Muscle layer of colon (tissue), 2 donors: ENCODE data around the gene CTNNBL1.

ENCODE experiments used
- H3K27ac ChIP-seq: one replicate; pipeline ENCODE4 v1.7.0; 2013; ENCODE audit warnings: low read depth, mild to moderate bottlenecking, low read length, moderate library complexity
- H3K27me3 ChIP-seq, 2 donors: one replicate each; pipeline ENCODE4 v1.7.0; 2013; ENCODE audit warnings: low read length in 2 of 2, mild to moderate bottlenecking in 2 of 2; ENCODE audit not compliant: insufficient read depth in 2 of 2, control insufficient read depth in 1 of 2
- H3K36me3 ChIP-seq: one replicate; pipeline ENCODE4 v1.7.0; 2013; ENCODE audit warnings: mild to moderate bottlenecking, low read length; ENCODE audit not compliant: insufficient read depth
- H3K4me1 ChIP-seq: one replicate; pipeline ENCODE4 v1.7.0; 2013; ENCODE audit warnings: mild to moderate bottlenecking, low read length; ENCODE audit not compliant: insufficient read depth
- H3K4me3 ChIP-seq, 2 donors: one replicate each; pipeline ENCODE4 v1.7.0; 2013; ENCODE audit warnings: low read length in 2 of 2, low read depth in 1 of 2, mild to moderate bottlenecking in 1 of 2, moderate library complexity in 1 of 2
- H3K9ac ChIP-seq: one replicate; pipeline ENCODE4 v1.7.0; 2013; ENCODE audit warnings: low read length
- H3K9me3 ChIP-seq: one replicate; pipeline ENCODE4 v1.7.0; 2013; ENCODE audit warnings: mild to moderate bottlenecking, low read length
- donor health status: abdominal sarcoma.
- donor health status: Adenocarcinoma of cecum.

CTNNBL1 gene

DNA sequence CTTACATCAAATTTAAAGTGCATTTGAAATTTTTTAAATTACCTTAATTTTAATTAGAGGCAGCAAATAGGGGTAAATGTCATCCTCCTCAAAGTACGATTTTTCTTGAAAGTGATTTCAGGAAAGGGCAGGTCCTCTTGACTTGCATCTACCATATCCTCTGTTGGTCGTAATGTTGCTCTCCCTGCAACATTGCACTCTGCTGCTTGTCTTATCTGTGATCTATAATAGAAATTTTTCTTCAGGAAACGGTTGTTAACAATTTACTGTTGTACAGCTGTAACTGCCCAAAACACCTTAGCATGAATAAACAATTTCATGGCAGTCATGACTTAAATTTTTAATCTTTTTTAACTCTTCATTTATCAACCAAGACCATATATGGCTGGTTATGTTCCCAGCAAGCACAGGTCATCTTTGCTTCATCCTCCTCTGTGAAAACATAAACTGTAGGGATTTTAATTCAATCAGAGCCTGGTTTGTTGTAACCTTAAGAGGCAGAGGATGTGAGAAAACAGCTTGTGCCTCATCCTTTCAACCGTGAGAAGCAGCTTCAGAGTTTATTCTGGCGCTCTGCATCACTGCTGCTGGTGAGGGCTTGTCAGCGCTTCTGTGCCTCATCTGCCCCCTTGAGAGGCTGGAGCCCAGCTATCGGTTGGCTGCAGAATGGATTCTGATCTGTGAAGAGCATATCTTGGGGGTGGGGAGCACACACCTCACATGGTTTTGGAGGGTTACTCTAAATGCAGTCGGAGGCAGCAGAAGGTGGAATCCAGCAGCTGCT lies 56.0 kb downstream of the CTNNBL1 start:
- H3K27ac ChIP-seq: no peak overlapping the region

DNA sequence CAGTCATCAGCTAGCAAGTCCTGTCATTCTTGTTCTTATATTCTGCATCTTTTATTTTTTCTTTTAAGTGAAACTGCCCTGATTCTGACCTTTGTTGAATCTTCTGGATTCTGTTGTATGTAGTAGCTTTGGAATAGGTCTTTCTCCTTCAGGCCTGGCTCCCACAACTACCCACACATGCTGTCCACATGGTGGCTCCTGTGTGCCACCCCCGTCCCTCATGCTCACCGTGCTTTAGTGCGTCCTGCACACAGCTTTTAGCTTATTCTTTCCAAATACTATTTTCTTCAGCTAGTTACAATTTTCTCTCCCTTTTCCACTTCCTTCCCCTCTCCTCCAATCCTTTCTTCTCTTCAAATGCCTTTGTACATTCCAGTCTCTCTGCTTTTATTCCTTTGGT lies 61.8 kb downstream of the CTNNBL1 start:
- Histone ChIP-seq H3K9ac (no peak overlapping the region), H3K4me1 (peaks cover 4% of the 10 kb centered on the region), H3K4me3 (no peak overlapping the region), H3K27me3 (no peaks in the 10 kb centered on the region), H3K27ac (no peak overlapping the region), H3K9me3 (no peaks in the 10 kb centered on the region), H3K36me3 (peaks cover 31% of the 10 kb centered on the region)

More for the DNA sequence above, 56.0 kb downstream of the CTNNBL1 start:
- no peaks in the 10 kb centered on the region for H3K27me3 ChIP-seq
- H3K4me1 ChIP-seq: no peaks in the 10 kb centered on the region
- no peak overlapping the region for H3K9ac ChIP-seq
- peaks cover 32% of the 10 kb centered on the region for H3K36me3 ChIP-seq
- no peaks in the 10 kb centered on the region for H3K9me3 ChIP-seq
- no peak overlapping the region for H3K4me3 ChIP-seq

DNA sequence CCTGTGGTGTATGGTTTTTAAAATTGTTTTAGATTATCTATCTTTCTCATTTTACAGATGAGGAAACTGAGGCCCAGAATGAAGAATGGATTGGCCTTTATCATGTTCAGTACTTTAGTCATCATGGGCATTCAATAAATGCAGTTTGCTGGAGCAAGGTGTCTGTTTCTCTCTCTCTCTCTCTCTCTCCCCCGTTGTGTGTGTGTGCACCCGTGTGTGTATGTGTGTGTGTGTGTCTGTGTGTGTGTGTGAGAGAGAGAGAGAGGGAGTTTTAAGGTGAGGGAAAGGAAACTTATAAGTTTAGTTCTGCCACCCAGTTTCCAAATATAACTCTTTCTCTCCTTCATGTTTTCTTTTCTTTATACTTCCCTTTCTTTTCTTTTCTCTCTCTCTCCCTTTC lies 62.4 kb downstream of the CTNNBL1 start:
- Histone ChIP-seq H3K27ac (no peak overlapping the region), H3K9ac (no peak overlapping the region), H3K4me1 (peaks cover 4% of the 10 kb centered on the region), H3K9me3 (no peaks in the 10 kb centered on the region), H3K27me3 (no peaks in the 10 kb centered on the region), H3K4me3 (no peak overlapping the region), H3K36me3 (peaks cover 30% of the 10 kb centered on the region)

DNA sequence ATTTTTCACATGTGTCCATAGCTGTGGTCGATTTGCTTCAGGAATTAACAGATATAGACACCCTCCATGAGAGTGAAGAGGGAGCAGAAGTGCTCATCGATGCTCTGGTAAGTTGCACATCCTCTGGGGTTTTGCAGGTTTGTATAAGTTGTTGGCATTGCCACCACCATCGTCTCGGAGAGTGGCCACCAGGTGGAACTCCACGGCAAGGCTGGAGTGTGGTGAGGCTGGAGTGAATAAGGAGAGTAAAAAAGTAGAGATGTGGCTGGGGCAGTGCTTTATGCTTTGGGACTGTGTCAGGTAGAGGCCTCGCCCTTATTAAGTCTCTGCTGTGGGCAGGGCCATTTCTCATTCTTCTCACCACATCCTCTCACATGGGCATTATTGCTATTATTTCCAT lies 63.7 kb downstream of the CTNNBL1 start:
- H3K9ac ChIP-seq: no peak overlapping the region

DNA sequence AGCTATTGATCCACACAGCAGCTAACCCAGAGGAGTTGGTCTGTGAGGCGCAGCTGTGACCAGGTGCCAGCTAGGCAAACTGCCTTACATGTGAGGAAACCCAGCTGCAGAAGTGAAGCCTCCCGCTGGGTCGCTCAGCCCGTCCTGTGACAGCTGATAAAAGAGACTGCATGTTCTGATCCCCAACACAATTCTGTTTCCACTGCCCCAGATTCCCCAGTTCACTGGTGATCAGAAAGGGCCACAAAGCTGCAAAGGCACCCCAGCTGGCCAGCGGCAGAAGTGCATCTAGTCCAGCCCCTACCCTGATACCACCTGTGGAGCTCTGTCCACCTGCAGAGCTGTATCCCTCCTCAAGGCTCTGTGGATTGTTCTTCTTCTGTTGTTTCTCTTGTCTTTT lies 64.5 kb downstream of the CTNNBL1 start:
- H3K36me3 ChIP-seq: peaks cover 21% of the 10 kb centered on the region
- H3K4me3 ChIP-seq: no peak overlapping the region
- no peaks in the 10 kb centered on the region for H3K9me3 ChIP-seq
- no peak overlapping the region for H3K27ac ChIP-seq
- no peak overlapping the region for H3K9ac ChIP-seq
- H3K27me3 ChIP-seq: no peaks in the 10 kb centered on the region
- peaks cover 4% of the 10 kb centered on the region for H3K4me1 ChIP-seq

More for the DNA sequence above, 63.7 kb downstream of the CTNNBL1 start:
- no peak overlapping the region for H3K4me3 ChIP-seq
- peaks cover 4% of the 10 kb centered on the region for H3K4me1 ChIP-seq
- H3K27me3 ChIP-seq: no peaks in the 10 kb centered on the region
- H3K27ac ChIP-seq: no peak overlapping the region
- H3K36me3 ChIP-seq: peaks cover 21% of the 10 kb centered on the region
- H3K9me3 ChIP-seq: no peaks in the 10 kb centered on the region

DNA sequence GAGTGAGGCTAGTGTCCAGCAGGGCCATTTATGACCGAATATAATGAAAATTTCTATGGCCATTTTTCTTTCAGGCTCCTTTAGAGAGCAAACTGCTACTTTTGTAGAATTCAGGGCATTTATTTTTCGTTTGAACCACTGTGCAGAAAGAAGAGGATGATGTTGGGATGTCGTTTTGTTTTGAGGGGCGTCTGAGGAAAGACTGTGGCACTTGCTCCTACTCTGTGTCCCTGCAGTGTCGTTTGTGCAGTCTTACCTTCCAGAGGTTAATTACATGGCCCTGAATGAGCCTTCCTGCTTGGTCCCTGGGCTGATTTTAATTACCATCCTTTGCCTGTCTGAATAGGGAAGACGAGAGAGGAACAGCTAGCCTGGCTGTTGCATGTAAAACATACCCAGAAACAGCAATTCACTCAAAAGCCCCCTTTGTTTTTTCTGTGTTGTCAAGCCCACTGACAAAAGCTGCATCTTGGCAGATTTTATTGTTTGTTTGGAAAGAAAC lies 65.3 kb downstream of the CTNNBL1 start:
- Histone ChIP-seq H3K27ac (no peak overlapping the region), H3K9me3 (no peaks in the 10 kb centered on the region), H3K27me3 (no peaks in the 10 kb centered on the region), H3K36me3 (peaks cover 21% of the 10 kb centered on the region), H3K4me3 (no peak overlapping the region), H3K9ac (no peak overlapping the region), H3K4me1 (peaks cover 4% of the 10 kb centered on the region)

DNA sequence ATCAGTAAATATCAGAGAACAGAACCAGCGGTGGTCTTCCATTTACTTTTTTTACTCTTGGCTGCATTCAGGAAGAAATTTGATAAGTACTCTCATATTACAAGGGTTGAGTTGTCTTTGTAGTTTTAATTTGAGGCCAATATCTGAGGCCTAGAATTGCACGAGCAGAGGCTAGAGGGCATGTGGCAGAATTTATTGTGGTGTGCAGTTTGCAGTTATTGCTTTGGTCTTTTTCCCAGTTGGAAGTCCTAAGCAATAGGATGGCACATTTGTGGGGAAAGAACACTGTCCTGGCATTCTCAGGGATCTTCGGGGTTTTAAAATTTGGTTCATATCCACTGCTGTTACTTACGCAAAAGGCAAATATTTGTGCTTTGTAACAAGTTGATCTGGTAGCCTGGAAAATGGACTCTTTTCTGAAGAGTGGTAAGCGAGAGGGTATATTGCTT lies 66.0 kb downstream of the CTNNBL1 start:
- no peak overlapping the region for H3K27ac ChIP-seq
- H3K9me3 ChIP-seq: no peaks in the 10 kb centered on the region
- peaks cover 4% of the 10 kb centered on the region for H3K4me1 ChIP-seq

DNA sequence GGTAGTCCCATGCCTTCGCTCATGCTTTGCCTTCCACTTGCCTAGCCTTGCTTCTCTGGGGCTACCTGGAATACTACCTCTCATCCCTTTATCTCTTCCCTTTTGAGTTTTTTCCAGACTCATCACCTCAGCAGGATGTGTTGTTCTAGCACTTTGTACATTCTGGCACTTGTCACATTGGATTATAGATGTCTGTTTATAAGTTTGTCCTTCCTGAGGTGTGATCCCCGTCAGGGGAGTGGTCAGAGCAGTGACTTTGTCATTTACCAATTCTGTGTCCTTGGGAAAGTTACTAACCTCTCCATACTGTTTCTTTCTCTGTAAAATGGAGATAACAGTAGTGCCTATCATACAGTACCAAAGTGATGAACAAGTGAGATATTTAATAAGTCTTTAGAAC lies 66.5 kb downstream of the CTNNBL1 start:
- Histone ChIP-seq H3K9ac (no peak overlapping the region), H3K27ac (no peak overlapping the region), H3K4me3 (no peak overlapping the region), H3K36me3 (peaks cover 21% of the 10 kb centered on the region), H3K4me1 (peaks cover 4% of the 10 kb centered on the region), H3K27me3 (no peaks in the 10 kb centered on the region), H3K9me3 (no peaks in the 10 kb centered on the region)

More for the DNA sequence above, 66.0 kb downstream of the CTNNBL1 start:
- peaks cover 21% of the 10 kb centered on the region for H3K36me3 ChIP-seq
- H3K9ac ChIP-seq: no peak overlapping the region
- H3K27me3 ChIP-seq: no peaks in the 10 kb centered on the region
- no peak overlapping the region for H3K4me3 ChIP-seq

DNA sequence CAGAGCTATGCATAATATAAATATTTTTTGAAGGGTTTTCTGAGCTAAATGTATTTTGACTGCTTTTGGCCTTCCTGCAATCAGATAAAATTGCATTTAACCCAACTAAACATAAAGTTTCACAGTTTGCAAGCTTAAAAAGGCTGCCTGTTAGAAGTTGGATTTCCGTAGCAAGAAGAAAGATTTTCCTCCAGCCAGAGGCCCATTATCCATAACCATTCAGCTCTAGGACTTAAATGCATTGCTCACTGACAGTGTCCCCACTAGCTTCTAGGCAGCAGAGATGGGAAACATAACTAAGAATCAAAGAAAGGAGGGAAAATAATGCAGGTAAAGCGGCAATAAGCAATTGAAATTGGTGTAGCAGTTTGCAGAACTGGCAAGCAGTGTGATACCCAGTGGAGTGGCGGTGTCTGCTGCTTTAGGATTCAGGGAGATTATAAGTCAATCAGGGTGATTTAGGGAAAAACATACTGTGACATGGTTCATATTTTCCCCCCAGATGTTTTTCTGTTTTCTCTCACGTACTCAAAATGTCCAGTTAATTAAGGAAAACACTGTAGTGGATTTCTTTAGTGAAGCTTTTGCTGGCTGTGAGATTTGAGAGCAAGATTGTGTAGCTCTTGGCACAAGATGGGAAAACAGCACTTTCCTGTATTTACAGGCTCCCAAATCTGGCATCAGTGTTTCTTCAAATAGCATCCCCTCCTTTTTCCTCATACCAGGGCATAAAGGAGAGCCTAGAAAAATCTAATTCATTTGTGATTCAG lies 69.1 kb downstream of the CTNNBL1 start:
- Histone ChIP-seq H3K9me3 (no peaks in the 10 kb centered on the region), H3K27ac (no peak overlapping the region), H3K36me3 (peaks cover 18% of the 10 kb centered on the region), H3K27me3 (no peaks in the 10 kb centered on the region), H3K9ac (no peak overlapping the region), H3K4me1 (no peaks in the 10 kb centered on the region), H3K4me3 (no peak overlapping the region)

DNA sequence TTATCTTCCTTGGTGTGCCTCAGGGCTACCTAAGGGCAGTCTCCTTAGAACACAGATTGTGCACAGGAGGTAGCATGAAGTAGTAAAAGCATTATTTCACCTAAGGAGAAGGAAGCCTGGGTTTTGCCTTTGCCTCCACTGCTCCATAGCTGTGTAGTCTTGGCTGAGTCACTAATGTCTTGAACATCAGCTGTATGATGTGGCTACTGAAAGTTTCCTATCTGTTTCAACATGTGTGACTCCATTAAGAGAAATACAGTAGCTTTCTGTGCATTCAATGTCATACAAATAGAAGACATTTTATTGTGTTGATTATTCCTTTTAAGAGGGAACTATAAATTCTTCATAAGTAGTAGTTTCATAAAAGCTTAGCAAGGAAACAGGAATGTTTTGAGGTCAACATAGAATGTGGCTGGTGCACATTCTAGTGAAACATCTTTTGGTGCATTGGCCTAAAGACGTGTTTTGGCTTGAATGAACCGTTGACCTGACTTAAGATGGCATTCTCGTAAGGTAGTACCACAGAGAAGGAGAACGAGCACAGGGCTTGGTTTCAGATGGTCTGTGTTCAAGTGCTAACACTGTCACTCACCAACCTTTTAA lies 70.6 kb downstream of the CTNNBL1 start:
- peaks cover 9% of the 10 kb centered on the region for H3K36me3 ChIP-seq
- H3K9ac ChIP-seq: no peak overlapping the region

DNA sequence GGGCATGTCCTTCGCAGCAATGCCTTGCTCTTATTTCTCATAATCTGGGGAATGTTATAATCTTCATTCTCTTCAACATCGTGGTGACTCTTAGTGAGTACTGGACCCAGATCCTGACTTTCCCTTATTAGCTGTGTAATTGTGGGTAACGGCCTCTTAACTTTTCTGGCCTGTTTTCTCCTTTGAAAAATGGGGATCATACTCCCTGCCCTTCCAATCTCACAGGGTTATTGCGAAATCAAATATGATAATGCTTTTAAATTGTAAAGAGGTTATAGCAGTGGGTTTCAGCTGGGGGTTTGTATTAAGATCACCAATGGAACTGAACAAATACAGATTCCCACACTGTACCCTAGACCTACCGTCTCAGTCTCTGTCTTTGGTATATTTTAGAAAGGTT lies 77.1 kb downstream of the CTNNBL1 start:
- no peak overlapping the region for H3K27ac ChIP-seq
- H3K36me3 ChIP-seq: peaks cover 9% of the 10 kb centered on the region
- H3K9ac ChIP-seq: no peak overlapping the region
- H3K4me3 ChIP-seq: no peak overlapping the region
- no peaks in the 10 kb centered on the region for H3K27me3 ChIP-seq
- H3K9me3 ChIP-seq: no peaks in the 10 kb centered on the region
- H3K4me1 ChIP-seq: peaks cover 9% of the 10 kb centered on the region

More for the DNA sequence above, 70.6 kb downstream of the CTNNBL1 start:
- Histone ChIP-seq H3K9me3 (no peaks in the 10 kb centered on the region), H3K27me3 (no peaks in the 10 kb centered on the region), H3K27ac (no peak overlapping the region), H3K4me3 (no peak overlapping the region), H3K4me1 (no peaks in the 10 kb centered on the region)
